Measurements from ENCODE around the gene KLHL17. TPM values are rescaled to one million over a fixed set of nuclear protein-coding genes. Genes with fewer than 3 reads are reported as not detected.
A peak's percentile ranks its signal among the peaks of the same experiment; 100 is the strongest.

The KLHL17 gene
- total RNA-seq, 4 donors from 2014 or later: 1.3 to 5.7 (median 2.3) TPM

GRCh38 chr1:924656-925560, 35.5 kb upstream of the KLHL17 start:
- no peak for TF ChIP-seq POLR2A (IDR thresholded peaks at IDR 0.05)
- TF ChIP-seq CTCF (IDR thresholded peaks at IDR 0.05 in 4 of 5, conservative IDR thresholded peaks at IDR 0.05 in 1 of 5): no peak
- intact Hi-C loops (cut with DNase I; ENCODE audit: low total_unique reads): loop anchor here (5.0 kb wide), 1 partner anchor 77 kb away; the partner anchor contains the start of gene HES4
- no peak for DNase-seq
- peaks cover 35 to 47% (median 37%) of the 10 kb centered on the region in 3 donors for H3K27me3 ChIP-seq
- no peaks in the 10 kb centered on the region for H3K36me3 ChIP-seq
- peak overlapping the region; percentile 47 to 48 (median 48) for H3K4me3 ChIP-seq
- no peak overlapping the region for H3K27ac ChIP-seq
- ATAC-seq: peak in 1 of 2 donors; percentile 15
- in situ Hi-C loops (cut with MboI; ENCODE audit: low sequenced_read_pairs in 4 of 4): no loop called here
- peaks cover 15 to 32% of the 10 kb centered on the region in 2 donors for H3K4me1 ChIP-seq
- H3K9me3 ChIP-seq: no peaks in the 10 kb centered on the region

- TF ChIP-seq CTCF (IDR thresholded peaks at IDR 0.05 in 4 of 5, conservative IDR thresholded peaks at IDR 0.05 in 1 of 5) (no peak), POLR2A (IDR thresholded peaks at IDR 0.05) (no peak)
- no peaks in the 10 kb centered on the region for H3K36me3 ChIP-seq
- no peak overlapping the region for H3K27ac ChIP-seq
- intact Hi-C loops (cut with DNase I; ENCODE audit: low total_unique reads) (no loop called here), in situ Hi-C loops (cut with MboI; ENCODE audit: low sequenced_read_pairs in 4 of 4) (no loop called here)
- H3K27me3 ChIP-seq: peaks cover 30 to 41% (median 38%) of the 10 kb centered on the region in 3 donors
- H3K4me3 ChIP-seq: peak overlapping the region in 3 of 4 donors; percentile 31 to 48 (median 41)
- ATAC-seq (no peak), DNase-seq (no peak)
- H3K9me3 ChIP-seq: no peaks in the 10 kb centered on the region
- H3K4me1 ChIP-seq: peaks cover 11 to 26% of the 10 kb centered on the region in 2 donors
Measured at GRCh38 chr1:925561-926421, 34.6 kb upstream of the KLHL17 start.

- DNase-seq (no peak), ATAC-seq (no peak)
- TF ChIP-seq CTCF (IDR thresholded peaks at IDR 0.05 in 4 of 5, conservative IDR thresholded peaks at IDR 0.05 in 1 of 5): no peak
- no peak for TF ChIP-seq POLR2A (IDR thresholded peaks at IDR 0.05)
- peaks cover 4 to 19% of the 10 kb centered on the region in 2 donors for H3K4me1 ChIP-seq
- no peak overlapping the region for H3K4me3 ChIP-seq
- H3K27ac ChIP-seq: no peak overlapping the region
- intact Hi-C loops (cut with DNase I; ENCODE audit: low total_unique reads) (no loop called here), in situ Hi-C loops (cut with MboI; ENCODE audit: low sequenced_read_pairs in 4 of 4) (no loop called here)
- H3K27me3 ChIP-seq: peaks cover 33 to 49% (median 49%) of the 10 kb centered on the region in 3 donors
- no peaks in the 10 kb centered on the region for H3K9me3 ChIP-seq
- no peaks in the 10 kb centered on the region for H3K36me3 ChIP-seq
Measured at GRCh38 chr1:927234-927633, 33.1 kb upstream of the KLHL17 start.

GRCh38 chr1:927748-928147, 32.6 kb upstream of the KLHL17 start:
- Histone ChIP-seq H3K27ac (no peak overlapping the region), H3K9me3 (no peaks in the 10 kb centered on the region), H3K36me3 (no peaks in the 10 kb centered on the region), H3K4me3 (no peak overlapping the region), H3K4me1 (peaks cover 4 to 19% of the 10 kb centered on the region in 2 donors), H3K27me3 (peaks cover 36 to 55% (median 52%) of the 10 kb centered on the region in 3 donors)
- ATAC-seq: no peak
- no peak for DNase-seq
- intact Hi-C loops (cut with DNase I; ENCODE audit: low total_unique reads): no loop called here
- TF ChIP-seq CTCF (IDR thresholded peaks at IDR 0.05 in 4 of 5, conservative IDR thresholded peaks at IDR 0.05 in 1 of 5): no peak
- in situ Hi-C loops (cut with MboI; ENCODE audit: low sequenced_read_pairs in 4 of 4): no loop called here
